Lung (tissue), 12 donors: ENCODE measurements around the gene RASSF8. TPM values are rescaled to one million over a fixed set of nuclear protein-coding genes. Genes with fewer than 3 reads are reported as not detected.

ENCODE experiments used
- ATAC-seq: fragments of 200-7000 bp; cut with Tn5 transposase; one replicate; pipeline ENCODE4 v1.9.1; 2020; ENCODE audit warnings: moderate number of reproducible peaks; ENCODE audit not compliant: insufficient read depth, low FRiP score
- DNase-seq, 3 donors: peaks; one replicate each; pipeline ENCODE4 v3.0.0-alpha.2; 2013 to 2017
- H3K27ac ChIP-seq, 2 donors: one replicate each; pipeline ENCODE4 v1.5.1; 2013; ENCODE audit warnings: mild to moderate bottlenecking in 2 of 2, moderate library complexity in 2 of 2, control low read depth in 1 of 2, inconsistent platforms in 1 of 2, low read depth in 1 of 2, low read length in 1 of 2
- H3K27me3 ChIP-seq, 3 donors: one replicate each; pipeline ENCODE4 v1.5.1; 2013; ENCODE audit warnings: low read length in 2 of 3; ENCODE audit not compliant: control insufficient read depth in 3 of 3, insufficient read depth in 3 of 3
- H3K36me3 ChIP-seq, 4 donors: one replicate each; pipeline ENCODE4 v1.5.1; 2013; ENCODE audit warnings: low read length in 4 of 4, mild to moderate bottlenecking in 1 of 4, moderate library complexity in 1 of 4; ENCODE audit not compliant: control insufficient read depth in 4 of 4, insufficient read depth in 4 of 4
- H3K4me1 ChIP-seq, 5 donors: one replicate each; pipeline ENCODE4 v1.5.1; 2013; ENCODE audit warnings: low read length in 5 of 5, mild to moderate bottlenecking in 2 of 5, moderate library complexity in 1 of 5; ENCODE audit not compliant: control insufficient read depth in 5 of 5, insufficient read depth in 5 of 5
- H3K4me3 ChIP-seq: one replicate; pipeline ENCODE4 v1.5.1; 2013; ENCODE audit warnings: mild to moderate bottlenecking, control low read depth, moderate library complexity
- H3K9ac ChIP-seq, 2 donors: one replicate each; pipeline ENCODE4 v1.5.1; 2013; ENCODE audit warnings: low read length in 2 of 2, control low read depth in 1 of 2; ENCODE audit not compliant: insufficient read depth in 1 of 2
- H3K9me3 ChIP-seq, 4 donors: one replicate each; pipeline ENCODE4 v1.5.1; 2013; ENCODE audit warnings: low read length in 3 of 4, mild to moderate bottlenecking in 1 of 4, moderate library complexity in 1 of 4; ENCODE audit not compliant: control insufficient read depth in 4 of 4, insufficient read depth in 3 of 4
- WGBS, 2 donors: extraction: QIAGEN DNeasy Blood & Tissue Kit; methylation state at CpG; one replicate each; pipeline ENCODE4 v1.1.7; 2013; 5-methylcytosine and 5-hydroxymethylcytosine counted together
- polyA plus RNA-seq, 2 donors: library from polyadenylated mRNA; stranded (reverse); fragments of 200-250 nt; gene quantifications; one replicate each; pipeline ENCODE4 v1.2.1, GENCODE V29; 2013
- total RNA-seq, 2 donors: library from RNA; depleted of rRNA in 1 of 2; stranded (reverse); fragments of >200 nt in 1 of 2; gene quantifications; one replicate each; pipeline ENCODE4 v1.2.1, GENCODE V29; 2014 to 2021
- TF ChIP-seq, protein P1 (sequence below): IDR thresholded peaks from 2 replicates; pipeline ENCODE4 v1.5.1; 2012; ENCODE audit warnings: mild to moderate bottlenecking; ENCODE audit errors: control extremely low read depth, extremely low read depth
- donor health status: control.
- donor health status: control.
- donor health status: Bipolar disorder and iron deficiency.
- donor health status: healthy.
- donor health status: DM: yes; HTN: yes; CAD: no.

Gene RASSF8
- total and polyA plus RNA-seq, 4 donors: 9.0 to 68.4 (median 28.2) TPM

DNA sequence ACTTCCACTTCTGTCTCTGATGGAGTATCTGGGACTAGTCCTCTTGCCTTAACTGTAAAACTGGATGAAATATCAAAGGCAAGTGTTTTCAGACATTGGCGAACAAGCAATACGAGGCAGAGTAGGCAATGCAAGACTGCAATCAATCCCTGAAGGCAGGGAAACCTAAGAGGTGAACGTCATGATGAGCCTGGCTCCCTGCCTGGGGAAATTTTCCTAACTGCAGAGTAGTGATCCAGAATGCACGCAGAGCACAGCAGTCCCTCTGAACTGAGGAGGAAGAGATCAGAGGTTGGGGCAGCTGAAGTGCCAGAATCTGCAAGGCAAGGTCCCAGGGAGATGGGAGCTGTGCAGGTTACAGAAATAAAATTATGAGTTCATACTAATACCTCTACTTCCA, 147.9 kb downstream of the RASSF8 start:
- Histone ChIP-seq H3K9ac (no peak overlapping the region), H3K4me3 (no peak overlapping the region), H3K36me3 (no peaks in the 10 kb centered on the region), H3K27ac (no peak overlapping the region), H3K27me3 (no peaks in the 10 kb centered on the region), H3K9me3 (no peaks in the 10 kb centered on the region), H3K4me1 (peaks cover 0 to 9% (median 0%) of the 10 kb centered on the region in 5 donors)
- no peak for DNase-seq
- TF ChIP-seq, protein P1, sequence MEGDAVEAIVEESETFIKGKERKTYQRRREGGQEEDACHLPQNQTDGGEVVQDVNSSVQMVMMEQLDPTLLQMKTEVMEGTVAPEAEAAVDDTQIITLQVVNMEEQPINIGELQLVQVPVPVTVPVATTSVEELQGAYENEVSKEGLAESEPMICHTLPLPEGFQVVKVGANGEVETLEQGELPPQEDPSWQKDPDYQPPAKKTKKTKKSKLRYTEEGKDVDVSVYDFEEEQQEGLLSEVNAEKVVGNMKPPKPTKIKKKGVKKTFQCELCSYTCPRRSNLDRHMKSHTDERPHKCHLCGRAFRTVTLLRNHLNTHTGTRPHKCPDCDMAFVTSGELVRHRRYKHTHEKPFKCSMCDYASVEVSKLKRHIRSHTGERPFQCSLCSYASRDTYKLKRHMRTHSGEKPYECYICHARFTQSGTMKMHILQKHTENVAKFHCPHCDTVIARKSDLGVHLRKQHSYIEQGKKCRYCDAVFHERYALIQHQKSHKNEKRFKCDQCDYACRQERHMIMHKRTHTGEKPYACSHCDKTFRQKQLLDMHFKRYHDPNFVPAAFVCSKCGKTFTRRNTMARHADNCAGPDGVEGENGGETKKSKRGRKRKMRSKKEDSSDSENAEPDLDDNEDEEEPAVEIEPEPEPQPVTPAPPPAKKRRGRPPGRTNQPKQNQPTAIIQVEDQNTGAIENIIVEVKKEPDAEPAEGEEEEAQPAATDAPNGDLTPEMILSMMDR: no peak
- WGBS, 2 donors: 74 to 82% methylated on average over 4 of the region's 4 CpGs
- no peak for ATAC-seq

DNA sequence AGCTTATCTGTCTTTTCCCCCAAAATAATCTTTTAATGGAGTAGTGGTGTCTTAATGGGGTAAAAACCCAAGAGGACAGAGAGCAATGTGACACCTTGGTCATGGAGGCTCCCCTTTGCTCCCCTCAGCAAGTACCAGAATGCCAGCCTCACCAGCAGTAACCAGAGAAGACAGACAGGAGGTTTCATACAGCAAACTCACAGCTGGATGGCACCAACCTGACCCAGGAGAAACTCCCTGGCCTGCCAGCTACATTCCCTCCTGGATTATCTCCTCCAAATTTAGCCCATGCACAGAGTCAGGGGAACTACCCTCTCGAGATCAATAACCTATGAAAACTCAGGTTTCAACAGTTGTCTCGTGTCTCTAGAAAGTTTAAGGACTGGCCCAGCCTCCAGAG, 150.4 kb downstream of the RASSF8 start:
- 71 to 89% methylated on average over 2 of the region's 2 CpGs for WGBS, 2 donors
- TF ChIP-seq, protein P1: no peak
- H3K4me1 ChIP-seq: peaks cover 0 to 18% (median 0%) of the 10 kb centered on the region in 5 donors
- H3K36me3 ChIP-seq: no peaks in the 10 kb centered on the region
- no peak overlapping the region for H3K4me3 ChIP-seq
- DNase-seq (no peak), ATAC-seq (no peak)
- H3K9me3 ChIP-seq: no peaks in the 10 kb centered on the region
- no peak overlapping the region for H3K27ac ChIP-seq
- peaks cover 0 to 4% (median 0%) of the 10 kb centered on the region in 3 donors for H3K27me3 ChIP-seq
- no peak overlapping the region for H3K9ac ChIP-seq

DNA sequence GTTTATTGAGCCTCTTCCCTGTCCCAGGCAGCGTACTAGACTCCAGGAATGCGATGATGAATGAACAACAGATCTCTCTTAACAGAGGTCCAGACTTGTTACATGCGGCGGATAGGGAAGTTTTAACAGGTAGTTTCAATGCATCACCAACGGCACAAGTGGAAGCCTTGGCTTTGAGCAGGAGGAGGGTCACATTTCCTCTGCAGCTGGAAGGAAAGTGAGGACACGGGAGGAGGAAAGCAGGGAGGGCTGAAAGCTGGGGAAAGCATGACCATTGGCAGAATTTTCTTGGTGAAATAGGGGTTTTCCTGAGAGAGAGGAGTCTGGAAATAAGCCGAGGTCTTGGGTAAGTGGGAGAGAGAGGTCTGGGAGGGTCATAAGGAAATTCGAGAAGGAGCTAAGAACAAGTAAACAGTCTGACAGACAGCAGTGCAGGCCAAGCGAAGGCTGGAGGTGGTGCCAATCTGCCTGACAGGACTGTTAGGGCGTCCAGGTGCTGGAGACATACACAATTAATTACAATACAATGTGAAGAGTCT, 150.9 kb downstream of the RASSF8 start:
- Histone ChIP-seq H3K27me3 (peaks cover 0 to 4% (median 0%) of the 10 kb centered on the region in 3 donors), H3K4me1 (peaks cover 0 to 19% (median 0%) of the 10 kb centered on the region in 5 donors), H3K9ac (no peak overlapping the region), H3K27ac (peak overlapping the region in 1 of 2 donors; percentile 34), H3K9me3 (no peaks in the 10 kb centered on the region), H3K36me3 (no peaks in the 10 kb centered on the region), H3K4me3 (no peak overlapping the region)
- peak; percentile 39 to 83 (median 71) for DNase-seq
- whole genome bisulfite sequencing, 2 donors: 52 to 71% methylated on average over 10 of the region's 10 CpGs
- TF ChIP-seq, protein P1: no peak
- ATAC-seq: no peak

DNA sequence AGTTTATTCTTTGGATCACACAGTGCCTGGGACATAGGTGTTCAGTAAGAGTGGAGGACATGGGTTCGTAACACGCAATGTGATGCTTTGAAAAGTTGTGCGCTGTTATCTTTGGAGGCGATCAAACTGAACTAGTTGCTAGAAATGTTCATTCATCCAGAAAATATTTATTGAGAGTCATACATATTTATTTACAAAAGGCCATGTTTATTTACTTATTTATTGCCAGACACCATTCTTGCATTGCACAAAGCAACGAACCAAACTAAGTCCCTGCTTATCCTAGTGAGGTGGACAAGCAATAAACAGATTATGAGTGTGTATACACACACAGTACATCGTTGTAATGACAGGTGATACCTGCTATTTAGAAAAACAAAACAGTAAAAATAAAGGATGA, 153.8 kb downstream of the RASSF8 start:
- H3K4me1 ChIP-seq: peaks cover 0 to 20% (median 4%) of the 10 kb centered on the region in 5 donors
- no peak overlapping the region for H3K27ac ChIP-seq
- H3K9ac ChIP-seq: no peak overlapping the region
- no peaks in the 10 kb centered on the region for H3K36me3 ChIP-seq
- no peak for ATAC-seq
- no peaks in the 10 kb centered on the region for H3K9me3 ChIP-seq
- H3K27me3 ChIP-seq: peaks cover 0 to 12% (median 9%) of the 10 kb centered on the region in 3 donors
- TF ChIP-seq, protein P1: no peak
- no peak overlapping the region for H3K4me3 ChIP-seq
- WGBS, 2 donors: 85 to 87% methylated on average over 6 of the region's 6 CpGs
- DNase-seq: no peak
